ENCODE data around the gene USPL1.
A peak's percentile ranks its signal among the peaks of the same experiment; 100 is the strongest.

USPL1 gene

GRCh38 chr13:30673669-30674521 lies 56.2 kb downstream of the USPL1 start:
- Histone ChIP-seq H3K27me3 (replicated peaks) (no peaks in the 10 kb centered on the region), H3K27ac (peak overlapping the region; percentile 83), H3K4me3 (ENCODE audit: low read depth, low read length) (peak overlapping the region; percentile 59), H3K36me3 (replicated peaks) (no peaks in the 10 kb centered on the region)
- in situ Hi-C loops (cut with HindIII; ENCODE audit: low pct_ligation_motif_present, low sequenced_read_pairs) = no loop called here
- peak; percentile 68 for DNase-seq
- TF ChIP-seq CTCF (IDR thresholded peaks at IDR 0.05; ENCODE audit: low read depth, low read length, missing control alignments) = peak; percentile 67

GRCh38 chr13:30675717-30676116 lies 58.0 kb downstream of the USPL1 start:
- no peak overlapping the region for H3K4me3 ChIP-seq (ENCODE audit: low read depth, low read length)
- TF ChIP-seq CTCF (IDR thresholded peaks at IDR 0.05; ENCODE audit: low read depth, low read length, missing control alignments) = no peak
- H3K27me3 ChIP-seq (replicated peaks) = no peaks in the 10 kb centered on the region
- no peaks in the 10 kb centered on the region for H3K36me3 ChIP-seq (replicated peaks)
- DNase-seq = no peak
- in situ Hi-C loops (cut with HindIII; ENCODE audit: low pct_ligation_motif_present, low sequenced_read_pairs) = no loop called here
- H3K27ac ChIP-seq = no peak overlapping the region

GRCh38 chr13:30676672-30677071 lies 59.0 kb downstream of the USPL1 start:
- no peak for DNase-seq
- Histone ChIP-seq H3K36me3 (replicated peaks) (no peaks in the 10 kb centered on the region), H3K27me3 (replicated peaks) (no peaks in the 10 kb centered on the region), H3K27ac (no peak overlapping the region), H3K4me3 (ENCODE audit: low read depth, low read length) (no peak overlapping the region)
- TF ChIP-seq CTCF (IDR thresholded peaks at IDR 0.05; ENCODE audit: low read depth, low read length, missing control alignments) = peak; percentile 74
- in situ Hi-C loops (cut with HindIII; ENCODE audit: low pct_ligation_motif_present, low sequenced_read_pairs) = no loop called here

GRCh38 chr13:30679483-30680330 lies 62.0 kb downstream of the USPL1 start:
- DNase-seq = peak; percentile 37
- Histone ChIP-seq H3K4me3 (ENCODE audit: low read depth, low read length) (no peak overlapping the region), H3K27me3 (replicated peaks) (no peaks in the 10 kb centered on the region), H3K36me3 (replicated peaks) (no peaks in the 10 kb centered on the region), H3K27ac (no peak overlapping the region)
- in situ Hi-C loops (cut with HindIII; ENCODE audit: low pct_ligation_motif_present, low sequenced_read_pairs) = no loop called here
- peak; percentile 86 for TF ChIP-seq CTCF (IDR thresholded peaks at IDR 0.05; ENCODE audit: low read depth, low read length, missing control alignments)

- Histone ChIP-seq H3K27ac (no peak overlapping the region), H3K36me3 (replicated peaks) (no peaks in the 10 kb centered on the region), H3K4me3 (ENCODE audit: low read depth, low read length) (no peak overlapping the region), H3K27me3 (replicated peaks) (no peaks in the 10 kb centered on the region)
- no peak for TF ChIP-seq CTCF (IDR thresholded peaks at IDR 0.05; ENCODE audit: low read depth, low read length, missing control alignments)
- peak; percentile 38 for DNase-seq
- in situ Hi-C loops (cut with HindIII; ENCODE audit: low pct_ligation_motif_present, low sequenced_read_pairs) = no loop called here
These were observed 64.1 kb downstream of the USPL1 start for GRCh38 chr13:30681843-30682242.

Measured in brain microvascular endothelial cell (primary cell).